Fibroblast of lung (primary cell): Measurements from ENCODE around the gene S100A5.

Experiments
- EZH2 ChIP-seq: IDR thresholded peaks from 2 replicates; pipeline ENCODE4 v1.5.1; 2012; ENCODE audit warnings: low read length, control low read depth, mild to moderate bottlenecking; ENCODE audit errors: missing control alignments
- TF ChIP-seq, protein P1 (sequence below), 2 donors: IDR thresholded peaks in 1 of 2; conservative IDR thresholded peaks in 1 of 2; 1 replicate in 1 of 2; 2 replicates in 1 of 2; pipeline ENCODE4 v1.5.1; 2011 to 2012; ENCODE audit warnings: low read length in 2 of 2, control low read depth in 1 of 2, inconsistent platforms in 1 of 2, low read depth in 1 of 2, mild to moderate bottlenecking in 1 of 2

DNA sequence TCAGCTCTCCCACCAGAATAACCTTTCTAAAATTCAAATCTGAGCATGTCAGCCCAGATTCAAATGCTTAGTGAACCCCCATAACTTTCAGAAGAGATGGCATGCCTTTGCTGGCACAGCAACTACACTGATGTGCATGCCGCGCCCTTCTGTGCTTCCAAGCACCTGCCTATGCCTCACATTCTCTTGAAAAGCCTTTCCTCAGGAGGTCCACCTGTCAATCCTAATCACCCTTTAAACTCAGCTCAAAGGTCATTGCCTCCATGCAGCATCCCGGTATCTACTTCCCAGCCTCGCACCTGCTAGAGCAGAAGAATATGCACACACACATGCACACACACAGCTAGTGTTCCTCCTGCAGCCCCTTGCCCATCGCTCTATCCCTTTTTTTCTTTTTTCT is 30.1 kb upstream of the S100A5 start:
- TF ChIP-seq, protein P1, sequence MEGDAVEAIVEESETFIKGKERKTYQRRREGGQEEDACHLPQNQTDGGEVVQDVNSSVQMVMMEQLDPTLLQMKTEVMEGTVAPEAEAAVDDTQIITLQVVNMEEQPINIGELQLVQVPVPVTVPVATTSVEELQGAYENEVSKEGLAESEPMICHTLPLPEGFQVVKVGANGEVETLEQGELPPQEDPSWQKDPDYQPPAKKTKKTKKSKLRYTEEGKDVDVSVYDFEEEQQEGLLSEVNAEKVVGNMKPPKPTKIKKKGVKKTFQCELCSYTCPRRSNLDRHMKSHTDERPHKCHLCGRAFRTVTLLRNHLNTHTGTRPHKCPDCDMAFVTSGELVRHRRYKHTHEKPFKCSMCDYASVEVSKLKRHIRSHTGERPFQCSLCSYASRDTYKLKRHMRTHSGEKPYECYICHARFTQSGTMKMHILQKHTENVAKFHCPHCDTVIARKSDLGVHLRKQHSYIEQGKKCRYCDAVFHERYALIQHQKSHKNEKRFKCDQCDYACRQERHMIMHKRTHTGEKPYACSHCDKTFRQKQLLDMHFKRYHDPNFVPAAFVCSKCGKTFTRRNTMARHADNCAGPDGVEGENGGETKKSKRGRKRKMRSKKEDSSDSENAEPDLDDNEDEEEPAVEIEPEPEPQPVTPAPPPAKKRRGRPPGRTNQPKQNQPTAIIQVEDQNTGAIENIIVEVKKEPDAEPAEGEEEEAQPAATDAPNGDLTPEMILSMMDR (conservative IDR thresholded peaks at IDR 0.05 in 1 of 2, IDR thresholded peaks at IDR 0.05 in 1 of 2; ENCODE audit: low read depth in 1 of 2, low read length in 2 of 2): no peak
- no peak for TF ChIP-seq EZH2
